ENCODE data around the gene ZNF710. TPM values are rescaled to one million over a fixed set of nuclear protein-coding genes. Genes with fewer than 3 reads are reported as not detected.

ZNF710 gene
- total and polyA plus RNA-seq, 2 donors (not counting 3 experiments of a cell fraction or from before 2014, with no cell fraction given) = 8.9 to 32.4 TPM

DNA sequence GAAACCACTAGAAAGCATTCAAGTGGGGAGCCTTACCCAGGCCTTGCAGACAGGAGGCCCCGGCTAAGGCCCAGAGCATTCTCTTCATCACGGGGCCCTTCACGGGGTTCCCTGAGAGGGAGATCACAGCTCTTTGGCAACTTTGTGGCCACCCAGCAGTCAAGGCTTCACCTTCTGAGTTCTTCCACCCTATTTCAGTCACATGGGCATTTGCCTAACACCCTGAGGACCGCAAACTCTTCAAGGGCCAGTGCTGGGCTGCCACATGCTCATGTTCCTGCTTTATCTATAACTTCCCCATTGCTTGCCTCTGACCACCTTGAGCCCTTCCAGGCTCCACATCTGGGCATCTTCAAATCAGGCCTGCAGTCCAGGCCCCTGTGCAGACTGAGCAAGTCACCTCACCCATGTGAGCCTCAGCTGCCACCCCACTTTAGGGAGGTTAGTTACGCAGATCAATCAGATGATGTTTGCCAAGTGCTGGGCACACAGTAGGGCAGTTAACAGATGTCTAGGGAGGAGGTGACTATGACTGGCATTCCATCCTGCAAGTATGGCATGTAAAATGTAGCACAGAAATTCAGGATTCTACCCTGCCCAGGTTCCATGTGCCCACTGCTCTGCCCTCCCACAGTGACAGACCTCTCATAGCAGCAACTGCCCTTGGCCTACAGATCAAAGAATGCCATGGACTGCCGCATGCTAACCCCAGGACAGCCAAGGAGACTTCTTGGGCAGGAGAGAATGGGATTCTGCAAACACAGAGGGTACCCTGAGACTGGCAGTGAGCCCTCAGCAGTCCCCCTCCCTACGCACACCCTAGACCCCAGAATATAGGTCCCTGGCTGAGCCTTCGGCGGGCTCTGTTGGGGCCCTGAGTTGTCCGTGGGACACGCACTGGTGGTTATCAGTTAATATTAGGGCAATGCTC is 37.6 kb upstream of the ZNF710 start:
- H3K79me2 ChIP-seq (ENCODE audit: control insufficient read depth, insufficient read depth, low read length) = no peaks in the 10 kb centered on the region
- FAIRE-seq (no peak), DNase-seq (ENCODE audit: low read depth, low spot score) (no peak)
- BruUV-seq (replicated peaks) = no TSS peak
- CTCF ChIA-PET = interaction anchor here (0.9 to 1.6 kb wide), 4 partner anchors 8 to 223 kb away, joined by 3 to 6 read pairs (median 6); no protein-coding TSS in a partner anchor
- H3K9ac ChIP-seq (replicated peaks; ENCODE audit: extremely low read depth, insufficient read depth, low read length) = no peak overlapping the region
- H3K9me3 ChIP-seq (replicated peaks; ENCODE audit: control insufficient read depth, insufficient read depth, low read length) = no peaks in the 10 kb centered on the region
- H4K20me1 ChIP-seq (replicated peaks; ENCODE audit: control insufficient read depth, extremely low read depth, insufficient read depth, low read length) = no peaks in the 10 kb centered on the region
- intact Hi-C loops (cut with micrococcal nuclease) = no loop called here
- no peaks in the 10 kb centered on the region for H3K36me3 ChIP-seq (ENCODE audit: control insufficient read depth in 2 of 2, extremely low read depth in 1 of 2, insufficient read depth in 2 of 2, low read length in 2 of 2)
- no peaks in the 10 kb centered on the region for H3K4me1 ChIP-seq (ENCODE audit: control insufficient read depth, extremely low read depth, insufficient read depth, low read length)
- H3K27ac ChIP-seq (ENCODE audit: insufficient read depth, low read depth, low read length) = no peak overlapping the region
- no peak overlapping the region for H3K4me2 ChIP-seq (ENCODE audit: insufficient read depth, low read length)
- no peak overlapping the region for H2AFZ ChIP-seq (ENCODE audit: low read depth, low read length)
- no peaks in the 10 kb centered on the region for H3K9me1 ChIP-seq (replicated peaks; ENCODE audit: control insufficient read depth, extremely low read depth, insufficient read depth, low read length)
- H3K27me3 ChIP-seq (ENCODE audit: control insufficient read depth in 2 of 2, insufficient read depth in 2 of 2, low read length in 2 of 2) = no peaks in the 10 kb centered on the region
- no peak for TF ChIP-seq GATA2 (IDR thresholded peaks at IDR 0.05; ENCODE audit: insufficient read depth, insufficient read length, low read depth, low read length)
- TF ChIP-seq EZH2 (IDR thresholded peaks at IDR 0.05; ENCODE audit: borderline replicate concordance, low read depth, low read length, severe bottlenecking) = no peak
- TF ChIP-seq MYC (IDR thresholded peaks at IDR 0.05; ENCODE audit: low read depth, low read length) = no peak
- no peak for TF ChIP-seq FOS (IDR thresholded peaks at IDR 0.05; ENCODE audit: borderline replicate concordance, insufficient read depth, low read length)
- no peak for TF ChIP-seq POLR2A (IDR thresholded peaks at IDR 0.05; ENCODE audit: low read depth, low read length)
- no peak for TF ChIP-seq POLR2AphosphoS5 (IDR thresholded peaks at IDR 0.05; ENCODE audit: insufficient read depth, low read depth, low read length)
- no peak for TF ChIP-seq JUN (IDR thresholded peaks at IDR 0.05; ENCODE audit: borderline replicate concordance, insufficient read depth, insufficient read length, low read depth)
- POLR2A ChIA-PET = no interaction called here
- dilution Hi-C loops (cut with MboI; ENCODE audit: extremely low pct_ligation_motif_present, low sequenced_read_pairs) = no loop called here
- H3K4me3 ChIP-seq (replicated peaks in 1 of 3; ENCODE audit: insufficient read depth in 1 of 3, low read depth in 1 of 3, low read length in 3 of 3) = no peak overlapping the region
